Stimulated activated CD8-positive, alpha-beta memory T cell treated with anti-CD3 and anti-CD28 coated beads, Interleukin-12 subunit alpha, Interleukin-12 subunit beta, amount 100 ng/mL, for 24 hours (primary cell): ENCODE results near the gene MARCHF2.

Source experiments
- DNase-seq: peaks from one replicate; pipeline ENCODE4 v3.0.0-alpha.2; 2020; ENCODE audit errors: extremely low read depth

MARCHF2 gene

GRCh38 chr19:8387688-8388611, 25.2 kb upstream of the MARCHF2 start:
- no peak for DNase-seq

- DNase-seq, result no peak
Observed at GRCh38 chr19:8388612-8388958, 24.5 kb upstream of the MARCHF2 start.

GRCh38 chr19:8389891-8390616, 23.1 kb upstream of the MARCHF2 start, which contains the start of gene RAB11B:
Gene RAB11B (plus strand): TSS chr19:8390360. CDS start chr19:8390417, 57 bp downstream.
- DNase-seq, result peak; percentile 94

- peak; percentile 77 for DNase-seq
Observed at GRCh38 chr19:8390617-8390981, 22.5 kb upstream of the MARCHF2 start.

- no peak for DNase-seq
Observed at GRCh38 chr19:8391198-8392016, 21.7 kb upstream of the MARCHF2 start.

GRCh38 chr19:8392017-8392591, 21.0 kb upstream of the MARCHF2 start:
- no peak for DNase-seq

GRCh38 chr19:8393192-8393870, 19.8 kb upstream of the MARCHF2 start:
- DNase-seq, result no peak

- no peak for DNase-seq
Observed at GRCh38 chr19:8393871-8394250, 19.2 kb upstream of the MARCHF2 start.

GRCh38 chr19:8395621-8396082, 17.5 kb upstream of the MARCHF2 start:
- no peak for DNase-seq

GRCh38 chr19:8396185-8396562, 16.9 kb upstream of the MARCHF2 start:
- DNase-seq, result no peak

GRCh38 chr19:8396563-8397203, 16.4 kb upstream of the MARCHF2 start:
- peak; percentile 34 for DNase-seq

GRCh38 chr19:8397271-8397670, 15.8 kb upstream of the MARCHF2 start:
- DNase-seq, result no peak

GRCh38 chr19:8397746-8398310, 15.3 kb upstream of the MARCHF2 start:
- no peak for DNase-seq

GRCh38 chr19:8398311-8398771, 14.8 kb upstream of the MARCHF2 start:
- DNase-seq, result no peak

GRCh38 chr19:8399681-8400188, 13.4 kb upstream of the MARCHF2 start:
- DNase-seq, result no peak

GRCh38 chr19:8401981-8402411, 11.1 kb upstream of the MARCHF2 start:
- DNase-seq, result no peak

GRCh38 chr19:8403098-8403819, 9.8 kb upstream of the MARCHF2 start:
- DNase-seq, result no peak

- no peak for DNase-seq
Observed at GRCh38 chr19:8403820-8404109, 9.3 kb upstream of the MARCHF2 start.

GRCh38 chr19:8404391-8405151, 8.5 kb upstream of the MARCHF2 start:
- no peak for DNase-seq
